HG03139 (cell line): ENCODE measurements around the gene ANKRD49.

Experiments
- ATAC-seq: cut with Tn5 transposase; IDR thresholded peaks from one replicate; pipeline ENCODE4 v1.9.1; 2021; ENCODE audit not compliant: unreplicated experiment

Gene ANKRD49

DNA sequence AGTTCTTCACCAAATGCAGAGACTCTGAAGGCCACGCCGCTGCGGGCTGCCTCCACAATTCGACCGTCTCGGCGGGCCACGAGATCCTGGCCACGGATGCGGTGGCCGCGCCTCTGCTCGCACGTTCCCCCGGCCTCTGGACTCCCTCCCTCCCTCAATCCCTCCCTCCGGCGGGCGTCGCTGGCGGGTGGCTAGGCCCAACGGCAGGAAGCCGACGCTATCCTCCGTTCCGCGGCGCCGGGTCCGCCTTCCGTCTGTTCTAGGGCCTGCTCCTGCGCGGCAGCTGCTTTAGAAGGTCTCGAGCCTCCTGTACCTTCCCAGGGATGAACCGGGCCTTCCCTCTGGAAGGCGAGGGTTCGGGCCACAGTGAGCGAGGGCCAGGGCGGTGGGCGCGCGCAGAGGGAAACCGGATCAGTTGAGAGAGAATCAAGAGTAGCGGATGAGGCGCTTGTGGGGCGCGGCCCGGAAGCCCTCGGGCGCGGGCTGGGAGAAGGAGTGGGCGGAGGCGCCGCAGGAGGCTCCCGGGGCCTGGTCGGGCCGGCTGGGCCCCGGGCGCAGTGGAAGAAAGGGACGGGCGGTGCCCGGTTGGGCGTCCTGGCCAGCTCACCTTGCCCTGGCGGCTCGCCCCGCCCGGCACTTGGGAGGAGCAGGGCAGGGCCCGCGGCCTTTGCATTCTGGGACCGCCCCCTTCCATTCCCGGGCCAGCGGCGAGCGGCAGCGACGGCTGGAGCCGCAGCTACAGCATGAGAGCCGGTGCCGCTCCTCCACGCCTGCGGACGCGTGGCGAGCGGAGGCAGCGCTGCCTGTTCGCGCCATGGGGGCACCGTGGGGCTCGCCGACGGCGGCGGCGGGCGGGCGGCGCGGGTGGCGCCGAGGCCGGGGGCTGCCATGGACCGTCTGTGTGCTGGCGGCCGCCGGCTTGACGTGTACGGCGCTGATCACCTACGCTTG, 50.2 kb downstream of the ANKRD49 start, which contains the start of gene FUT4:
Gene FUT4 (plus strand): TSS at position 227 of the 951 bp plus-strand sequence. CDS start 213 bp downstream, at position 440.
- ATAC-seq = peak; percentile 79

DNA sequence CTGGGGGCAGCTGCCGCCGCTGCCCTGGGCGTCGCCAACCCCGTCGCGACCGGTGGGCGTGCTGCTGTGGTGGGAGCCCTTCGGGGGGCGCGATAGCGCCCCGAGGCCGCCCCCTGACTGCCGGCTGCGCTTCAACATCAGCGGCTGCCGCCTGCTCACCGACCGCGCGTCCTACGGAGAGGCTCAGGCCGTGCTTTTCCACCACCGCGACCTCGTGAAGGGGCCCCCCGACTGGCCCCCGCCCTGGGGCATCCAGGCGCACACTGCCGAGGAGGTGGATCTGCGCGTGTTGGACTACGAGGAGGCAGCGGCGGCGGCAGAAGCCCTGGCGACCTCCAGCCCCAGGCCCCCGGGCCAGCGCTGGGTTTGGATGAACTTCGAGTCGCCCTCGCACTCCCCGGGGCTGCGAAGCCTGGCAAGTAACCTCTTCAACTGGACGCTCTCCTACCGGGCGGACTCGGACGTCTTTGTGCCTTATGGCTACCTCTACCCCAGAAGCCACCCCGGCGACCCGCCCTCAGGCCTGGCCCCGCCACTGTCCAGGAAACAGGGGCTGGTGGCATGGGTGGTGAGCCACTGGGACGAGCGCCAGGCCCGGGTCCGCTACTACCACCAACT, 51.0 kb downstream of the ANKRD49 start:
- peak; percentile 2 for ATAC-seq

DNA sequence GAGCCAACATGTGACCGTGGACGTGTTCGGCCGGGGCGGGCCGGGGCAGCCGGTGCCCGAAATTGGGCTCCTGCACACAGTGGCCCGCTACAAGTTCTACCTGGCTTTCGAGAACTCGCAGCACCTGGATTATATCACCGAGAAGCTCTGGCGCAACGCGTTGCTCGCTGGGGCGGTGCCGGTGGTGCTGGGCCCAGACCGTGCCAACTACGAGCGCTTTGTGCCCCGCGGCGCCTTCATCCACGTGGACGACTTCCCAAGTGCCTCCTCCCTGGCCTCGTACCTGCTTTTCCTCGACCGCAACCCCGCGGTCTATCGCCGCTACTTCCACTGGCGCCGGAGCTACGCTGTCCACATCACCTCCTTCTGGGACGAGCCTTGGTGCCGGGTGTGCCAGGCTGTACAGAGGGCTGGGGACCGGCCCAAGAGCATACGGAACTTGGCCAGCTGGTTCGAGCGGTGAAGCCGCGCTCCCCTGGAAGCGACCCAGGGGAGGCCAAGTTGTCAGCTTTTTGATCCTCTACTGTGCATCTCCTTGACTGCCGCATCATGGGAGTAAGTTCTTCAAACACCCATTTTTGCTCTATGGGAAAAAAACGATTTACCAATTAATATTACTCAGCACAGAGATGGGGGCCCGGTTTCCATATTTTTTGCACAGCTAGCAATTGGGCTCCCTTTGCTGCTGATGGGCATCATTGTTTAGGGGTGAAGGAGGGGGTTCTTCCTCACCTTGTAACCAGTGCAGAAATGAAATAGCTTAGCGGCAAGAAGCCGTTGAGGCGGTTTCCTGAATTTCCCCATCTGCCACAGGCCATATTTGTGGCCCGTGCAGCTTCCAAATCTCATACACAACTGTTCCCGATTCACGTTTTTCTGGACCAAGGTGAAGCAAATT, 51.7 kb downstream of the ANKRD49 start:
- ATAC-seq = no peak

DNA sequence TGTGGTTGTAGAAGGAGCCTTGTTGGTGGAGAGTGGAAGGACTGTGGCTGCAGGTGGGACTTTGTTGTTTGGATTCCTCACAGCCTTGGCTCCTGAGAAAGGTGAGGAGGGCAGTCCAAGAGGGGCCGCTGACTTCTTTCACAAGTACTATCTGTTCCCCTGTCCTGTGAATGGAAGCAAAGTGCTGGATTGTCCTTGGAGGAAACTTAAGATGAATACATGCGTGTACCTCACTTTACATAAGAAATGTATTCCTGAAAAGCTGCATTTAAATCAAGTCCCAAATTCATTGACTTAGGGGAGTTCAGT, 52.3 kb downstream of the ANKRD49 start:
- ATAC-seq = no peak

DNA sequence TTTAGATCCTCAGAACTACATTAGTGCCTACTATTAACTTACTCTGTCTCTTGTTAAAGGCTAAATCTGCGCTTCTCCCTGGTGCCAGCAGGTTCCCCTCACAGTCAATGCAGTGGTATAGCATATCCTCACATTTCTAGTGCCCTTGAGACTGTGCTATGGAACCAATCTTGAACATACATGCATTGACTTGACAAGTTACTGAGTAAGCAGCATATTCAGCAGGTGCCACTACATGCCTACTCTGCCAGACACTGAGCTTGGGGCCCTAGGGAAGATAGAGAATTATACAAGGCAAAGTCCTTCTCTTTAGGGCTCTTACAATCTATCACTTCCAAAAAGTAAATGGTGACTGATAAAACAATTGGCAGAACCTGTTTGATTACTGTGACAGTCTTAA, 53.1 kb downstream of the ANKRD49 start:
- no peak for ATAC-seq

DNA sequence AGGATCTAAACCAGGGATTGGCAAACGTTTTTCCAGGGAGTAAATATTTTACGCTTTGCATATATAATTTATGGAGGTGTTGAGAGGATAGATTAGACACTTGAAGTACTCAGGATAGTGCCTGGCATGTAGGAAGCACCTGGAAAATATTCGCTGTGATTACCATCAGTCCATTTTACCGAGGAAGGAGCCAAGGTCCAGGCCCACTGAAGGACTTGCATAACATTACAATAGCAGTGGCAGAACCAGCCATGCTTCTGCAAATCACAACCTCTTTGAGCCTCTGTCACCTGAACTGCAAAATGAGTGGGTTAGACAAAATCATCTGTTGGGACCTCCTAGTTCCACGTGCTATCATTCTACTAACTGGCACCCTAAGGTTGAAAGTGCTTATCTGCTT, 55.4 kb downstream of the ANKRD49 start:
- no peak for ATAC-seq
